Activated T-cell treated with anti-CD3 and anti-CD28 coated beads for 48 hours (primary cell): Measurements from ENCODE around the gene MSRB1.
A peak's percentile ranks its signal among the peaks of the same experiment; 100 is the strongest.
"Not testable (repeated sequence)": the region's sequence is repeated elsewhere in the genome, so short reads cannot be mapped to it uniquely, and the experiment has no call there.

Experiments
- DNase-seq: peaks from one replicate; pipeline ENCODE4 v3.0.0-alpha.2; 2020; ENCODE audit warnings: low read depth

Gene MSRB1

DNA sequence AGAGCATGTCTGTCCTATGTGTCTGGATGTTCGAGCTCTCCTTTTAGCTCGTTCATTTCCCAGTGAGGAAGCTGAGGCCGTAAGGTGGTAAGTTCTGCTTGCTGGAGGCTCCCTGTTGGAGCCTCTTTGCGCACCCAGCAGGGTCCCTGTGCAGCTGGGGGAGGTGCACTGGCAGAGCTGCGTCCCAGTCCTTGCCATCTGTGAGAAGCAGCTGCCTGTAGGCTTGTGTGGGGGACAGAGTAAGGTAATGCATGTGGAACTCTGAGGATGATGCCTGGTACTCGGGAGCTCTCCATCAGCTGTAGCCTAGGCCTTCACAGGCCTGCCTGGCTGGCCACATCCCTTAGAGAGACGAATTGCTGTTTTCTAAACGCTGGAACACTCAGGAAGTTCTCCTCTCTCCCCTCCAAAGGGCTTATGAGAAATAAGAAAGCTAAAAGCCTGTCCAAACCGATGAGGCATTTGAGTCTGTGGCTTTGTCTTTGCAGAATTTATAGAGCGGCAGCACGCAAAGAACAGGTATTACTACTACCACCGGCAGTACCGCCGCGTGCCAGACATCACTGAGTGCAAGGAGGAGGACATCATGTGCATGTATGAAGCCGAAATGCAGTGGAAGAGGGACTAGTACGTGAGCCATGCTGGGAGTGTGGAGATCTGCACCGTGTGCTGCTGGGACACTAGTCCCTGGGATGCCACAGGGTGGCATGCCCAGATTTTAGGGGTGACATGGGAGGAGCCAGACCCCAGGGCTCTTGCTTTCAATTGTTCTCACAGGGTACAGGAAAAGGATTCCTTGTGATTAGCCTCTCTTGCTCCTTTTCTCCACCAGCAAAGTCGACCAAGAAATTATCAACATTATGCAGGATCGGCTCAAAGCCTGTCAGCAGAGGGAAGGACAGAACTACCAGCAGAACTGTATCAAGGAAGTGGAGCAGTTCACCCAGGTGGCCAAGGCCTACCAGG, 17.9 kb upstream of the MSRB1 start:
- no peak for DNase-seq

DNA sequence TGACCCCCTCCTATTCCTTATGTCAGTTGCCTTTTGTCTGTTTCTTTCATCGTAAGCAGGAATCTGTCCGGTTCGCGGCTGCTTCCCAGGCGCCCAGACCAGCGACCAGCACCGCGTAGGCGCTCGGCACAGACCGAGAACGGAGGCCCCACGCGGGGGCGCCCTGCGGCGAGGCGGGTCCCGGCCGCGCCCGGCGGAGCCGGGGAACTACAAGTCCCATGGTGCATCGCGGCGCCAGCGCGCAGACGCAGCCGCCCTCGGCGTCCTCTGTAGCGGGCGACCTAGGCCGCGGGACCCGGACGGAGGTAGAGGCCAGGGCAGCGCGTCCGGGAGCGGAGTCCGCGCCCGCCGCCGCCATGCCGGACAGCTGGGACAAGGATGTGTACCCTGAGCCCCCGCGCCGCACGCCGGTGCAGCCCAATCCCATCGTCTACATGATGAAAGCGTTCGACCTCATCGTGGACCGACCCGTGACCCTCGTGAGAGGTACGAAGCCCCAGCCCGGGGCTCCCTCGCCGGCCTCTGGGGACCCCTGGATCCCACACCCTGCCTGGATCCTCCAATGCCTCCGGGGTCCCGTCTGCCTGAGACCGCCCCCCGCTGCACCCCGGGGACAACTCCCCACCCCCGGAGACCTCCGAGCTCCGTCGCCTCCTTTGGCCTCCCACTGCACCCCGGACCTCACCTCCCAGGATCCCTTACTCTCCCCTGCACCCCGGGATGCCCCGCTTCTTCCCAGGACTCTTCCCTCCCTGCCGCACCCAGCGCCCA, 16.5 kb upstream of the MSRB1 start, which contains the start of gene NDUFB10:
Gene NDUFB10, plus strand, starts transcription at position 270 of the 771 bp plus-strand sequence. Its CDS starts 87 bp downstream, at position 357.
- peak; percentile 94 for DNase-seq

DNA sequence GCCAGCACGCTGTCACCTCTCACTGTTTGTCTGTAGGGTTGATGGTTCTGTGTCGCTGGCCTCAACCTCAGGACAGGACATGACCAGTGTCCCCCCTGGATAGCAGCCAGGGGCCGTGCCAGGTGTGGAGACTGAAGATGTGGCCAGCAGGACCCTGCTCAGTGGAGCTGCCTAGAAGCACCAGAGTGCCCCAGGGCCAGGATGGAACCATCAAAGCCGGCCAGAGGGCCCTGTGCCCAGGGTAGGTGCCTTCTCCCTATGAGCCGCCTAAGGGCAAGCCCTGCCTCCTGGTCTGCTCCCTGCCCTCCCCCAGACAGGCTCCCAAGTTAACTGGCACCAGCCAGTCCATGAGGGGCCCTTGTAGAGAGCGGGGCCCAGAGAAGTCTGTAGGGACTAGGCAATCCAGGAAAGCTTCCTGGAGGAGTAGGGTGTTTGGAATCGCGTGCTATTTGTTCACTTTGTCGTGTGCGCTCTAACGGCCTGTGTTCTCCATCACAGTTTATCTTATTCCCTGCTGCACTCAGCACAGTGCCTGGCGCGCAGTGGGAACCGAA, 15.8 kb upstream of the MSRB1 start:
- DNase-seq, result no peak

DNA sequence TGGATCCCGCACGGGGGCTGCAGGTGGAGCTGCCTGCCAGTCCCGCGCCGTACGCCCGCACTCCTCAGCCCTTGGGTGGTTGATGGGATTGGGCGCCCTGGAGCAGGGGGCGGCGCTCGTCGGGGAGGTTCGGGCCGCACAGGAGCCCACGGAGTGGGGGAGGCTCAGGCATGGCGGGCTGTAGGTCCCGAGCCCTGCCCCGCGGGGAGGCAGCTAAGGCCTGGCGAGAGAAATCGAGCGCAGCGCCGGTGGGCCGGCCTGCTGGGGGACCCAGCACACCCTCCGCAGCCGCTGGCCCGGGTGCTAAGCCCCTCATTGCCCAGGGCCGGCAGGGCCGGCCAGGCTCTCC, 15.1 kb upstream of the MSRB1 start:
- not testable (repeated sequence) for DNase-seq

DNA sequence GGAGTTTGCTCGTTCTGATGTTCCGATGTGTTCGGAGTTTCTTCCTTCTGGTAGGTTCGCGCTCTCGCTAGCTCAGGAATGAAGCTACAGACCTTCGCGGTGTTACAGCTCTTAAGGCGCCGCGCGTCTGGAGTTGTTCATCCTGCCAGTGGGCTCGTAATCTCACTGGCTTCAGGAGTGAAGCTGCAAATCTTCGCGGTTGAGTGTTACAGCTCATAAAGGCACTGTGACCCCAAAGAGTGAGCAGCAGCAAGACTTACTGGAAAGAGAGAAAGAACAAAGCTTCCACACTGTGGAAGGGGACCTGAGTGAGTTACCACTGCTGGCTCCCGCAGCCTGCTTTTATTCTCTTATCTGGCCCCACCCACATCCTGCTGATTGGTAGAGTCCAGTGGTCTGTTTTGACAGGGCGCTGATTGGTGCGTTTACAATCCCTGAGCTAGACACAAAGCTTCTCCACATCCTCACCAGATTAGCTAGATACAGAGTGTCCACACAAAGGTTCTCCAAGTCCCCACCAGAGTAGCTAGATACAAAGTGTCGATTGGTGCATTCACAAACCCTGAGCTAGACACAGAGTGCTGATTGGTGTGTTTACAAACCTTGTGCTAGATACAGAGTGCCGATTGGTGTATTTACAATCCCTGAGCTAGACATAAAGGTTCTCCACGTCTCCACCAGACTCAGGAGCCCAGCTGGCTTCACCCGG, 14.6 kb upstream of the MSRB1 start:
- DNase-seq, result not testable (repeated sequence)

DNA sequence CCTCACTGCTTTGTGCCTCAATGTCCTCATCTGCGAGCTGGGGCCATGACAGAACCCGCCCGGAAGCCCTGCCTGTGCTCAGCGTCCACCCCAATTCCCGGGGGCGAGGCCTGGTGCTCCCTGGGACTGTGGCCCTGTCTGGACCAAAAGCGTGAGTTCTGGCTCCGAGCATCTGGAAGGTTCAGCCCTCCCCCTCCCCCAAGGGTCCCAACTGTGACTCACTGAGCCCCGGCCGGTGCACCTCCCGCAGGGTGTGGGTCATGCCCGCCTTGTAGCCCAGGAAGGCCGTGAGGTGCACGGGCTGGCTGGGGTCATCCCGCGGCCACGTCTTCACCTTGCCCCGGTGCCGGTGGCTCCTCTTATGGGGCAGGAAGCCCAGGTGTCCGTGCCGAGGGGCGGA, 10.7 kb upstream of the MSRB1 start:
- no peak for DNase-seq

DNA sequence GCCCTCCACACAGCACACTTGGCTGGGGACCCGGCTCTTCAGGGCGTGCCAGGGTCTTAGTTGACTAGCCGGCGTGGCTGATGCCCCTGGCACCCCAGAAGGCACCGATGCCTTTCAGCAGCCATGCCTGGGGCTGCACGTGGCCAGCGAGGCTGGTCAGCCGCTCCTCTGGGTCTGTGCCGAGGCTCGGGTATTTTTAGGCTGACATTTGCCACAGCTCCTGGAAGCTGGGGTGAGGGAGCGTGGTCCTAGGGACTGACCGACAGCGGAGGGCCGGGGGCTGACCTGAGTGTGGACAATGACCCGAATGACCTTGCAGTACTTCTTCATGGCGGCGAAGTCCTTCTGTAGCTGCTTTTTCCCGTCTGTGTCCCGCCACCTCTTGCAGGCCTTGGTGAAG, 7.6 kb upstream of the MSRB1 start:
- no peak for DNase-seq

DNA sequence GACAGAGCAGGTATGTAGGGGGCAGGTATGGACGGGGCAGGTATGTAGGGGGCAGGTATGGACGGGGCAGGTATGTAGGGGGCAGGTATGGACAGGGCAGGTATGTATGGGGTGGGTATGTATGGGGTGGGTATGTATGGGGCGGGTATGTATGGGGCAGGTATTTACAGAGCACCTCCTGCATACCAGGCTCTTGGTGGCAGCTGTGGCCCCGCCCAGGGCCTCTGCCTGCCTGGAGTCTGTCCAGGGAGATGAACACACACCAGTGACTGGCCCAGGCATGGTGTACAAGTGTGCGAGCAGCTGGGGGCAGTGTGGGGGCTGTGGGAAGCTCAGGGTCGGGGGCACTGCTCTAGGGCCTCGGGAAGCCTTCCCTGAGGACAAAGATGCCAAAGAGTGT, 7.0 kb upstream of the MSRB1 start:
- DNase-seq, result no peak

DNA sequence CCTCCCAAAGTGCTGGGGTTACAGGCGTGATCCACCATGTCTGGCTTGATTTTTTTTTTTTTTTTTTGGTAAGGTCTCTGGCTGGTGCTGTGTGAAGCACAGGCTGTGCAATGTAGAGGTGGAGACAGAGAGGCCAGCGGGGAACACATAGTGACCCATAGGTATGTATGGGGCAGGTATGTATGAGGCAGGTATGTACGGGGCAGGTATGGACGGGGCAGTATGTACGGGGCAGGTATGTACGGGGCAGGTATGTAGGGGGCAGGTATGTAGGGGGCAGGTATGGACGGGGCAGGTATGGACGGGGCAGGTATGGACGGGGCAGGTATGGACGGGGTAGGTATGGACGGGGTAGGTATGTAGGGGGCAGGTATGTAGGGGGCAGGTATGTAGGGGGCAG, 6.5 kb upstream of the MSRB1 start:
- no peak for DNase-seq

DNA sequence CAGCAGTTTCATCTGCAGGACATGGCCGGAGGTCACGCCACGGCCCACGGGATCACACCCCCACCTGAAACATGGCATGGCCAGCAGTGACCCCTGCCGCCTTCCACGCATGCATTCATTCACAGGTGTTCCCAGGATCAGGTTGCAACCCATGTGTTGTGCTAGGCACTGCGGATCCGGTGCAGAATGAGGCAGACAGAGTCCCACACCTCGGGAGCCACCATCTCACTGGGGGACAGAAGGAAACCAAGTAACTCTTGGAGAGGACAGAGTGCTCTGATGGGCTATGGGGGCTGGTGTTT, 4.3 kb upstream of the MSRB1 start:
- DNase-seq, result no peak

DNA sequence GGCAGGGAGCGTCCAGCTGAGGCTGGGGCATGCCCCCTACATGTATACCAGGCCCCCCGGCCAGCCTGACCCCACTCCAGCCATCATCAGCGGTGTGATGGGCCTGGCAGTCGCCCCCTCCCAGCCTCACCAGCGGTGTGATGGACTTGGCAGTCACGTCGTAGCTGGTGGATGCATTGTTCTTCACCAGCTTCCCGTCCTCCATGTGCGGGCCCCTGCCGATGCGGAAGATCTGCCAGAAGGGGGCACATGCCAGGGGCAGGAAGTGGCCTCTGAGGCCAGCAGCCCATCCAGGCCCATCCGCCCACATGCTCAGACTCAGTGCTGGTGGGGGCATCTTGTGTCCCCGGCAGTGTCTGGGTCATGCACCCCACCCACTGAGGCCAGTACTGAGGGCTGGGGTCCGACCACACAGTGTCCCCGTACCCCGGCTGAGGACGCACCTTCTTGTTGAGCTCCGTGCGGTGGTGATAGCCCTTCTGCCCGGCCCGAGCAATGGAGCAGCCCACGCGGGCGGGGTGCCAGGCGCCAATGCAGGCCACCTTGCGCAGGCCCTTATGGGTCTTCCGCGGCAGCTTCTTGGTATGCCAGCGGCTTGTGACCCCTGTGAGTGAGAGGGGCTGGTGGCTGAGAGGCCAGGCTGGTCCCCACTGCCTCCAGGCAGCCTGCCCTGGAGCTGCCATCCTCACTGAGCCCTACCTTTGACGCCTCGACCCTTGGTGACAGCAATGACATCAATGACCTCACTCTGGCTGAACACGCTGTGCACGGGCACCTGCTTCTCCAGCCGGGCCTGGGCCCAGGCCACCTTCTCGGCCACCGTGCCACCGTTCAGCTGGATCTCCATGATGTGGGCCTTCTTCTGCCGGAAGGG, 3.7 kb upstream of the MSRB1 start:
- DNase-seq, result no peak

DNA sequence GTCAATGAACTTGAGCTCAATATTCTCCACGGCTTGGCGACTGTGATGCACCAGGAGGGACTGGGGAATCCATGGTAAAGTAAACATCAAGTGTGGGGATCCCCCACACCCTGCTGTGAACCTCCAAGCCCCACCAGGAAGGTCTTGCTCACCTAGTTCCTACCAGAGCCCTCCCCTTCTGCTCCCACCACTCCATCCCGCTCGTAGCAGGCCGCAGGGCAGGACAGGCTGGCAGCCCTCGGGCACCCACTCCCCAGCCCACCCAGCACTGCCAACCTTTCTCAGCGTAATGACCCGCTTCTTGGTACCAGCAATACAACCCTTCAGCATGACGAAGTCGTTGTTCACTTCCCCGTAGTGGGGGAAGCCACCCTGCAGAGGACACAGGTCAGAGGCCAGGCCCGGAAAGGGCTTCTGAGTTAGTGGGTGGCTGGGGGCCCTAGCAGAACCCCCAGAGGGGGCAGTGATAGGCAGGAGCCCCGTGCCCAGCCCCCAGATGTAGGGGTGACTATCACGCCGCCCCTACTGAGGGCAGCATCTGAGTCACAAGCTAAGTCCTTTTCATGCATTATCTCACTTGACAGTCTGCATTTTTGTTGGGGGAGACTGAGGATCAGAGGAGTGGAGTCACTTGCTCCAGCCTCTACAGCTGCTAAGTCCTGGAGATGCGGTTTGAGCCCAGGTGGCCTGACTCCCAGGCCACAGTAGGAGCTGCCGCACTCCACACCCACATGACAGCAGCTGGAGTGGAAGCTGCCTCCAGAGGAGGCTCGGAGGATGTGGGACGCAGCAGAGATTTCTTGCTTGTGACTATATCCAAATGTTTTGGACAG, 2.8 kb upstream of the MSRB1 start:
- DNase-seq, result no peak

DNA sequence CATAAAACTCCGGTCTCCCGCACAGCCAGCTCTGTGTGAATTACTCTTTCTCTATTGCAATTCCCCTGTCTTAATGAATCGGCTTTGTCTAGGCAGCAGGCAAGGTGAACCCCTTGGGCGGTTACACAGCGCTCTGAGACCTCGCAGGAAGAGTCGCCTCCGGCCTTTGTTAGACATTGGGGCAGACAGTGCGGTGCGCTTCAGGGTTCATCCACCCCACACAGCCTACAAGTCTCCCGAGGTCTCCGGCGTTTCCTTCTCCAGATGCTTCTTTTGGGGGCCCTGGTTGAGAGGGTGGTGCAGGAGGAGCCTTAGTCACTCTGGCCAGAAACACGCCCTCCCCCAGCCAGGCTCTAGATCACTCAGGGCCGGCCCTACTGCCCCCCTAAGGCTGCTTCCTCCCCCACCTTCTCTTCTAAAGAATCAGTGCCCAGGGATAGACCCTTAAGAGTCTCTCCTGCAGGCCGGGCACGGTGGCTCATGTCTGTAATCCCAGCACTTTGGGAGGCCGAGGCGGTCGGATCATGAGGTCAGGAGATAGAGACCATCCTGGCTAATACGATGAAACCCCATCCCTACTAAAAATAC, 1.7 kb upstream of the MSRB1 start:
- DNase-seq, result no peak

DNA sequence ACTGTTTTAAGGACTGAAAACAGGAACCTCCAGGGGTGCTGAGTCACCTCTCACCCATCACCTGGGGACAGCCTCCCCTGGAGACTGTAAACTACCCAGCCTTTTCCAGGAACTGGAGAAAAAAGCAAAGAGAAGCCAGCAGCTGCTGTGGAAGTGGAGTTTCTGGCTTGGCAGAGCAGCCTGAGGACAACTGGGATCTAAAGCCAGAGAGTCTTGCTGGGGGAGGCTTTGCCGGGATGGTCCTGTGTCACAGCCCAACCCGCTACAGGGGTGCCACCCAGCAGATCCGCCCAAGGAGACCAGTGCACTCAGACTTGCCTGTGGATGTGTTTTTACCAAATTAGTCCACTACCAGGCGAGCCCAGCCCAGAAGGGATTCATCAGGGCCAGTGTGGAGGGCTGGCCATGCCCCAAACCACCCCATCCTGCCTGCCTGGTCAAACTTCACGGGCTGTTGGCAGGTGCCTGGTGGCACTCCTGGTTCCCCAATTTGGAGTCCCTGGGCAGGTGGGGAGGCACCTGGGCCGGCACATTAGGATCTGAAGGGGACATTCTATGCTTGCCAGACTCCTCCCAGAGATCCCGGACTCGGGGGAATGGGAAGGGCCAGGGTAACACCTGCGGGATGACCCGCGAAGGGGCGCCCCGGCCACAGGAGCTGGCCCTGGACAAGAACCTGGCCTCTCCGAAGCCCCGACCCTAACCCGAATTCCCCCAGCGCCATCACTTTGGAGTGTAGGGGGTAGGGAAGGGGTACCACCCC, 771 bp downstream of the MSRB1 start:
- no peak for DNase-seq

DNA sequence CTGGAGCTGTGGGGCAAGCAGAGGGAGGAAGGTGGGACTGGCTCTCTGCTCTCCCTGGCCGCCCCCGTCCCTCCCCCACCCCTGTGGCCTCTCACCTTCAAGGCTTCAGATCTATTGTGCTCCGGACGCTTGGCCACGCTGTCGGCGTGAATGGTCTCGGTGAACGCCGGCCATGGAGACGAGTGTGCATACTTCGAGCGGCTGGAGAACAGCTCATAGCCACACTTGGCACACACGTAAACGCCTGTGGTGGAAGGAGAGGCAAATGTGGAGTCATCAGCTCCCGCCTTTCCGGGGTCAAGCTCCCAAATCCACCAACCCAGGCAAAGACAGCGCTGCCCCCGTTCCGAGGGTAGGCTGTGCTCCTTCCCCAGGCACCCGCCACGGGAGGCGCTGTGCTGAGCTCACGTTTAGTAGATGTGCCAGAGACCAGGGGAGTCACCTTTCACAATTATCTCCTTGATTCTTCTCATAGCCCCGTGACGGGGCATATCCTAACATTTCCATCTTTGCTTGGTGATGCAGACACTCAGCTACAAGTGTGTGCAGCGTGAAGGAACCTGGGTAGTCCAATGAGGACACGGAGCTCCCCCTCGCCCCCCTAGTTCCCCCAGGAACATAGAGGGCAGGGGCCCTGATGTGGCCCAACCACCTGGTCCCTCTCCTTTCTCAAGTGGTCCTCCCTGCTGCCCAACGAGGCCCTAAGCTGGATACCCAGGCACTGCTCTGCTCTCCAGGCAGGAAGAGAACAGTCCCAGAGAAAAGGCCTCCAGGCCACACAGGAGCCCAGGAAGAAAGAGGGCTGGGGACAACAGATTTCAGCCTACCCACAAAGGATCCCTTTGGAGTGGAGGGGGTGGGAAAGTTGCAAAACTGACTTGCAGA, 1.6 kb downstream of the MSRB1 start:
- no peak for DNase-seq

DNA sequence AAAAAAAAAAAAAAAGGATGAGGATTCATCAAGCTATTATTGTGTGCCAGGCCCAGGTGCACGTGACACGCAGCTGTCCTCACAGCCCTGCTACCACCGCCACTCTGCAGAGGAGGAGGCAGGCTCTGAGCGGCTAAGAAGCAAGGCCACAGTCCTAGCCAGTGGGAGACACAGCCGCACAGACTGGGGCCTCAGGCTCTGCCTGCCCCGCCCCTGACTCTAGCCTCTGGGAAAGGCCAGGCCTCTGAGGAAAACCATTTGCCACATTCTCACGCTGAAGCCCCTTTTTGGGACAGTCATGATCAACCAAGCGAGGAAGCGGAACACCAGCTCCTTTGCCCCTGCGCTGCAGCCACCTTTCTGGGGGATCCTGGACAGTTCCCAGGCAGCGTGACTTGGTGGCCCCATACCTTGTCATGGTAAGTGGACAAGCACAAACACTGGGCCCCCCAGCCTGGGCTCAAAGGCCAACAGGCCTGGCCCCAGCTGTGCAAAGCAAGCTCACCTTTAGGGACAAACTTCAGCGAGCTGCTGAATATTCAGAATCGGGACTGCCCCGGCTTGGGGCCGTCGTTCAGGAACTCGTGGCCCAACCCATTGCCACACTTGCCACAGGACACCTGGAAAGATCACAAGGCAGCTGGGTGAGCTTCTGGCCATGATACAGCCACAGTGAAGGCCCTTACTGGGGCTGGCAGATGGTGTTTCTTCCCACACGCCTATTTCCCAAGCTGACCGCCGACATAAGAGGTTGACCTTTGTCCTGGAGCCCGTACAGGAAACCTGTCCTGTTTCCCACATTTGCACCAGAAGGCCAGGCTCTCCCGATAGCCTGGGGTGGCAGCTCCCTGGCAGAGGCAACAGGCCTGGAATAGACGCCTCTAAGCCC, 2.5 kb downstream of the MSRB1 start:
- DNase-seq, result no peak

DNA sequence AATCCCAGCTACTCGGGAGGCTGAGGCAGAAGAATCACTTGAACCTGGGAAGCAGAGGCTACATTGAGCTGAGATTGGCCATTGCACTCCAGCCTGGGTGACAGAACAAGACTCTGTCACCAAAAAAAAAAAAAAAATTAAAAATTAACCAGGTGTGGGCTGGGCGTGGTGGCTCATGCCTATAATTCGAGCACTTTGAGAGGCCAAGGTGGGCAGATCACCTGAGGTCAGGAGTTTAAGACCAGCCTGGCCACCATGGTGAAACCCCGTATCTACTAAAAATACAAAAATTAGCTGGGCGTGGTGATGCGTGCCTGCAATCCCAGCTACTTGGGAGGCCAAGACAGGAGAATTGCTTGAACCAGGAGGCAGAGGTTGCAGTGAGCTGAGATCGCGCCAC, 3.2 kb downstream of the MSRB1 start:
- DNase-seq, result not testable (repeated sequence)
